VCaP (cell line): ENCODE measurements around the gene ITPR1.

ENCODE experiments used
- H3K27ac ChIP-seq: fragments of 450-650 bp; 2 replicates; pipeline ENCODE4 v1.5.1; 2017
- CTCF ChIP-seq: fragments of 450-650 bp; conservative IDR thresholded peaks from 2 replicates; pipeline ENCODE4 v1.5.1; 2017; ENCODE audit warnings: mild to moderate bottlenecking, moderate library complexity

The ITPR1 gene

DNA sequence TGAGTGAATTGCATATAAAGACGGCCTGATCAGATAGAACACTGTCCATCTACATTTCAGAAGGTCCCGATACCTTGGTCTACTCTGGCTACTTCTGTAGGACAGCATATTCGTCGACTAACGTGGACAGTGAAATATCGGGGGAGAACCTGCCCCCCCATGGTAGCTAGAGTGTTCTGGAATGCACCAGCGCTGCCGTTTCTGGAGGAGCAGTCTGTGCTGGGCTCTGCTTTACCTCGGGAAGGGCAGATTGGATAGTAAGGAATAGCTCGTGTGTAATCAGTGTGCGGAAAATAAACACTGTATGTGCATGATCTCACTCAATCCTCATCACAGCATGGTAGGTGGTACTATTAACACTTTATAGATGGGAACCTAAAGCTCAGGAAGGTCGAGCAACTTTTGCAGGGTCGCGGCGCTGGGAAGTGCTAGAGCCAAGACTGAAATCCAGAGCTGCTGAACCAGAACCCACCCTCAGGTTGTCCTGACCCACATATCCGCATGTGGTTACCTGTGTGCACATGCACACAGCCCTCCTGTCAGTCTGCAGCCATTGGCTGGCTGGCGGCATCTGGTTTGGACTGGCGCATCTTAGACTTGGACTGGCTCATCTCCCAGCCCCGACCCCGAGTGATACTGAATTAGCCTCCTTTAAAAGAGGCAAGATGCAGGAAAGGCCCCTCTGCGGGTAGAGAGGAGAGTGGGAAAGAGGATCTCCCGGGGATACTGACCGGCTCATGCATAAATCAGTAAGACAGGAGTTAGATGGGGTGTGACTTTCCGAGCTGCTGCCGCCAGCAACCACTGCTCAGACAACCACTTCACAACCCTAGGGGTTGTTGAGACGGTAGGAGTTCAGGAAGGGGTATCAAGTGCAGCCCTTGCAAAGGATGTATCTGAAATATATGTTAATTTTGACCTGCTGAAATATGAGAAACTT, 331.1 kb downstream of the ITPR1 start:
- no peak overlapping the region for H3K27ac ChIP-seq
- TF ChIP-seq CTCF, result no peak

DNA sequence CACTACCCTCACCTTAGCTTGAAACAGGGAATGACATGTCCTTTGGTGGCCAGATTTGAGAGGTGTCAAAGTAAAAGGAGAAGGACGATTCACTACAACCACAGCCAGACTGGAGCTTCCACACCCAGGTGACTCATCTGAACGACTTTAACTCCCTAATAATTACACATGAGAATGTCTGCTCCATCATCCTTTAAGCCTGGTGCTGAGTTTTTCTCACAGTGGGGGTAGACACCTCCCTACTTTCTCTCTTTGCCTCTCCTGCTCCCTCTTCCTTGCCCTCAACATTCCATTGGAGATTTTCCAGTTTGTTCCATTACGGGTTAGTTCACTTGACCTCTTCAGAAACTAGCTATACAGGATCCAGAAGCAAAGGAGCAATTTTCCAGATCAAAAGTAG, 331.8 kb downstream of the ITPR1 start:
- no peak for TF ChIP-seq CTCF
- H3K27ac ChIP-seq, result no peak overlapping the region

DNA sequence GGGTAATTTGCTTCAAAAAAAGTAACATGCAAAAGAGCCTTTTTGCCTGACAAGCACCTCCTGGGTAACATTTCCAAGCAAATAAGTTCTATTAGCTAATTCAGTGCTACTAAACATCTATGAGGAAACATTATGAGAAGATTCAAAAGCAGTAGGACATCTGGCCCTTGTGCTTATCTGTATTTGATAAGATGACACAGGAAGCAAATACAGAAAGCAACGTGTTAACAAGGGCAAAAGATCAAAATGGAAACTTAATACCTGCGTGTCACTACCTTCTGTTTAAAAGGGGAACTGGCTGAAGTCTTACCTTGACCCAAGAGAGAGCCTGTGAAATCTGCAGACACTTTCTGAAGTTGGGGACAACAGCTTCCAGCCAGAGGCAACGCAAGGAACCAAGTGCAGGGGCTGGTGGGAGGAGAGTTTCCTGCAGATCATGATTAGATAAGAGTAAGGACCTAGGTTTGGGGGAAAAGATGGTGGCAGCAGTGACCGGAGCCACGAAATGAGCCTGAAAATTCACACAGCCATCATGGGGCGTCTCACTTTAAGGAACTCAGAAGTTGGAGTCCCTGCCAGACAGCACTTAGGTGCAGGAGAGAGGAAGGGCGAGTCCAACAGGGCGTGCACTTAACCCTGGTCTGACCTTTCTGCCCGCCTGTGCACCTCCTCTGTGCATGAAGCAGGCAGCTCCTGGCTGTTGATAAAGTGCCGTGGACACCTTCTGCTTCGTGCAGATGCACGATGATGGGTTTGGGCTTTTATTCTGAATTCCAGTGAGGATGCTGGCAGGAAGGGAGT, 332.5 kb downstream of the ITPR1 start:
- H3K27ac ChIP-seq, result no peak overlapping the region
- no peak for TF ChIP-seq CTCF

- no peak overlapping the region for H3K27ac ChIP-seq
- no peak for TF ChIP-seq CTCF
These were observed 333.3 kb downstream of the ITPR1 start for GRCh38 chr3:4826237-4827100.

GRCh38 chr3:4827767-4828166, 334.6 kb downstream of the ITPR1 start:
- TF ChIP-seq CTCF, result no peak
- H3K27ac ChIP-seq, result no peak overlapping the region

GRCh38 chr3:4828279-4829030, 335.3 kb downstream of the ITPR1 start:
- no peak overlapping the region for H3K27ac ChIP-seq
- no peak for TF ChIP-seq CTCF
